ENCODE measurements around the gene GPR183.
A peak's percentile ranks its signal among the peaks of the same experiment; 100 is the strongest.

DNA sequence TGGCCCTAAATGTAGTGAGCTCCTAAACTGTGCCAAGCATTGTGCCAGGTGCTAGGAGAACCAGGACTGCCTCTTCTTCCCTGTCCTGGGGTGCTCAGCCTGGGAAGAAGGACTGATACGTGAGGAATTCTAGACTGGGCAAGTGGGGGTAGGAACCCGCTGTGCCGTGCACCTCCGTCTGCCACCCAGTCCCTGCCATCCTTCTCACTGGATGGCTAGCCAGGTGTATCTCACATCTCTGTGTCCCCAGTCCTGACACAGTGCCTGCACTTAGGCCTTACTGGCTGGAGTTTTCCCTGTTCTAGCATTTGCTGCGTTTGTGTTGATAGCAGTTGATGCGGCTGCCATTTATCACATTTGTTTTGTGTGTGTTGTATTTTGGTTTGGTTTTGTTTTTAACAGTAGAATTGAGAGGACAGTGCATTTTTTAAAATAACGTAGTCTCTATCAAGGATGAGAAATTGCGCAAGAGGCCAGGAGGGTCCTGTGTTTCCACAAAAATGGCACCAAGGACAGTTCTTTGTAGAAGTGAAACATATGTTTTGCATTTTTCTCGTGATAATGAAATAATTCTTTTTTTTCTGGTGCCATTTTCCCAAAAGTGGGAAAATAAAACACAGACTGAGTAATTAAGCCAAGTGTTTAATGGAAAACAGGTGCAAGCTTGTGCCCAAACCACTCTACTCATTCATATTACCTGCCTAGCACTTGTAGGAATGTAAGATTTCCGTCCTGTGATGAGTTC lies 4.7 kb upstream of the GPR183 start:
- TF ChIP-seq TAF1 (IDR thresholded peaks at IDR 0.05; ENCODE audit: low read depth) = no peak
- no peak for TF ChIP-seq TEAD4 (IDR thresholded peaks at IDR 0.05)
- TF ChIP-seq EP300 (IDR thresholded peaks at IDR 0.05; ENCODE audit: borderline replicate concordance) = no peak
- TF ChIP-seq, protein P1, sequence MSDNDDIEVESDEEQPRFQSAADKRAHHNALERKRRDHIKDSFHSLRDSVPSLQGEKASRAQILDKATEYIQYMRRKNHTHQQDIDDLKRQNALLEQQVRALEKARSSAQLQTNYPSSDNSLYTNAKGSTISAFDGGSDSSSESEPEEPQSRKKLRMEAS (IDR thresholded peaks at IDR 0.05) = no peak
- peak; percentile 90 for TF ChIP-seq CEBPB (IDR thresholded peaks at IDR 0.05)
- TF ChIP-seq, protein P2, sequence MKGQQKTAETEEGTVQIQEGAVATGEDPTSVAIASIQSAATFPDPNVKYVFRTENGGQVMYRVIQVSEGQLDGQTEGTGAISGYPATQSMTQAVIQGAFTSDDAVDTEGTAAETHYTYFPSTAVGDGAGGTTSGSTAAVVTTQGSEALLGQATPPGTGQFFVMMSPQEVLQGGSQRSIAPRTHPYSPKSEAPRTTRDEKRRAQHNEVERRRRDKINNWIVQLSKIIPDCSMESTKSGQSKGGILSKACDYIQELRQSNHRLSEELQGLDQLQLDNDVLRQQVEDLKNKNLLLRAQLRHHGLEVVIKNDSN (IDR thresholded peaks at IDR 0.05) = no peak
- no peak for TF ChIP-seq RAD21 (IDR thresholded peaks at IDR 0.05; ENCODE audit: low read depth)
- TF ChIP-seq REST (IDR thresholded peaks at IDR 0.05; ENCODE audit: low read depth) = peak; percentile 59
- TF ChIP-seq TCF12 (IDR thresholded peaks at IDR 0.05; ENCODE audit: low read depth) = no peak
- no peak for TF ChIP-seq ZBTB7A (IDR thresholded peaks at IDR 0.05; ENCODE audit: low read depth)
- no peak for TF ChIP-seq CREB1 (IDR thresholded peaks at IDR 0.05; ENCODE audit: low read depth)
- TF ChIP-seq YY1 (IDR thresholded peaks at IDR 0.05; ENCODE audit: low read depth) = no peak
- TF ChIP-seq FOXM1 (IDR thresholded peaks at IDR 0.05; ENCODE audit: borderline replicate concordance, low read depth) = no peak
- no peak for TF ChIP-seq EGR1 (IDR thresholded peaks at IDR 0.05)

Measured in Ishikawa (cell line).